Measurements from ENCODE around the gene ANKS6. TPM values are rescaled to one million over a fixed set of nuclear protein-coding genes. Genes with fewer than 3 reads are reported as not detected.

The ANKS6 gene
- total and polyA plus RNA-seq, 2 of the 8 experiments (the other 6 are each of a cell fraction or from before 2014, with no cell fraction given), result 34.1 to 56.3 TPM

GRCh38 chr9:98732801-98733200, 63.6 kb downstream of the ANKS6 start:
- DNase-seq (ENCODE audit: low read depth in 1 of 2, low spot score in 2 of 2) (no peak), FAIRE-seq (no peak)
- Histone ChIP-seq H4K91ac (replicated peaks; ENCODE audit: insufficient read length, low read length) (no peak overlapping the region), H2BK15ac (ENCODE audit: low read length) (no peak overlapping the region), H2BK5ac (ENCODE audit: low read depth, low read length) (no peak overlapping the region), H3K23me2 (ENCODE audit: low read depth, low read length) (no peaks in the 10 kb centered on the region), H4K20me1 (replicated peaks in 1 of 2; ENCODE audit: control insufficient read depth in 1 of 2, insufficient read depth in 2 of 2, low read length in 2 of 2) (no peaks in the 10 kb centered on the region), H3K79me2 (ENCODE audit: control insufficient read depth in 1 of 2, insufficient read depth in 2 of 2, low read length in 2 of 2) (no peaks in the 10 kb centered on the region), H2BK12ac (ENCODE audit: low read depth, low read length) (no peak overlapping the region), H2BK20ac (ENCODE audit: low read length) (no peak overlapping the region), H3K56ac (replicated peaks; ENCODE audit: insufficient read length, low read depth, low read length) (no peak overlapping the region), H3K4me3 (ENCODE audit: extremely low read depth in 1 of 4, insufficient read depth in 2 of 4, low read depth in 3 of 4, low read length in 4 of 4) (no peak overlapping the region), H3K4ac (replicated peaks; ENCODE audit: insufficient read length, low read depth, low read length) (no peak overlapping the region), H2AK5ac (ENCODE audit: low read depth, low read length) (no peak overlapping the region), H2BK120ac (replicated peaks; ENCODE audit: low read depth, low read length) (no peak overlapping the region), H3K4me1 (replicated peaks in 1 of 4; ENCODE audit: control insufficient read depth in 3 of 4, insufficient read depth in 4 of 4, low read length in 3 of 4) (peaks cover 0 to 3% (median 0%) of the 10 kb centered on the region in 4 experiments; a peak in 2 of 7 replicates), H3K79me1 (ENCODE audit: low read depth, low read length) (no peaks in the 10 kb centered on the region), H3K27ac (ENCODE audit: low read depth, low read length) (no peak overlapping the region), H3K9me3 (ENCODE audit: insufficient read depth in 2 of 2, low read depth in 1 of 2, low read length in 1 of 2) (no peaks in the 10 kb centered on the region), H3K23ac (ENCODE audit: insufficient read length) (no peak overlapping the region), H3K4me2 (ENCODE audit: insufficient read depth in 1 of 2, low read depth in 2 of 2, low read length in 2 of 2) (no peak overlapping the region), H3K14ac (ENCODE audit: insufficient read length) (no peak overlapping the region), H3K36me3 (ENCODE audit: control insufficient read depth in 2 of 4, insufficient read depth in 4 of 4, low read length in 3 of 4) (peaks cover 3 to 30% (median 8%) of the 10 kb centered on the region in 4 experiments; a peak in 6 of 8 replicates), H4K8ac (ENCODE audit: extremely low read depth, insufficient read depth, low read length) (no peak overlapping the region), H2AFZ (ENCODE audit: low read length) (no peak overlapping the region), H3K27me3 (replicated peaks in 1 of 4; ENCODE audit: control insufficient read depth in 3 of 4, extremely low read depth in 1 of 4, insufficient read depth in 3 of 4, low read length in 3 of 4) (no peaks in the 10 kb centered on the region; a peak in 1 of 7 replicates), H4K5ac (ENCODE audit: insufficient read length, low read depth, low read length) (no peak overlapping the region), H3K18ac (ENCODE audit: extremely low read depth, low read length) (no peak overlapping the region), H3K9ac (replicated peaks in 1 of 4; ENCODE audit: extremely low read depth in 1 of 4, low read depth in 3 of 4, low read length in 3 of 4) (no peak overlapping the region)
- WGBS, 2 experiments (ENCODE audit: extremely low coverage in 1 of 2, insufficient coverage in 1 of 2, insufficient read length in 1 of 2, insufficient replicate concordance in 2 of 2, low coverage in 1 of 2, low lambda C conversion rate in 2 of 2, missing lambda C conversion rate in 1 of 2), result 92% methylated on average over 9 of the region's 9 CpGs; no CpG with 5 or more reads in 1 of the 2 experiments
- ChIA-PET POLR2A (ENCODE audit: partially characterized antibody) (no interaction called here), CTCF (ENCODE audit: partially characterized antibody) (interaction anchor here (1.0 to 3.4 kb wide), 2 partner anchors 12 to 42 kb away, joined by 4 to 23 read pairs; no protein-coding TSS in a partner anchor)
- TF ChIP-seq TAF7 (optimal IDR thresholded peaks at IDR 0.05; ENCODE audit: borderline replicate concordance, low read depth, low read length), result no peak
- no peak for TF ChIP-seq RAD21 (IDR thresholded peaks at IDR 0.05 in 1 of 2, conservative IDR thresholded peaks at IDR 0.05 in 1 of 2; ENCODE audit: low read depth in 2 of 2, low read length in 2 of 2)
- TF ChIP-seq HDAC2 (IDR thresholded peaks at IDR 0.05; ENCODE audit: borderline replicate concordance in 1 of 2, low read depth in 2 of 2, low read length in 2 of 2), result no peak
- no peak for TF ChIP-seq RNF2 (IDR thresholded peaks at IDR 0.05; ENCODE audit: borderline replicate concordance, low read depth, low read length, missing control alignments, poor library complexity, severe bottlenecking)
- TF ChIP-seq BCL11A (IDR thresholded peaks at IDR 0.05; ENCODE audit: low read depth in 2 of 2, low read length in 2 of 2), result no peak
- TF ChIP-seq HDAC6 (IDR thresholded peaks at IDR 0.05; ENCODE audit: low read depth, low read length), result no peak
- no peak for TF ChIP-seq POLR2AphosphoS5 (IDR thresholded peaks at IDR 0.05; ENCODE audit: low read depth, low read length)
- no peak for TF ChIP-seq PHF8 (conservative IDR thresholded peaks at IDR 0.05; ENCODE audit: low read depth, low read length)
- no peak for TF ChIP-seq ZNF274 (IDR thresholded peaks at IDR 0.05; ENCODE audit: borderline replicate concordance, extremely low read depth, low read length)
- no peak for TF ChIP-seq RFX5 (IDR thresholded peaks at IDR 0.05; ENCODE audit: borderline replicate concordance, low read depth, low read length)
- no peak for TF ChIP-seq SIX5 (IDR thresholded peaks at IDR 0.05; ENCODE audit: low read depth, low read length)
- TF ChIP-seq FOSL1 (IDR thresholded peaks at IDR 0.05; ENCODE audit: insufficient read depth, low read depth, low read length), result no peak
- no peak for TF ChIP-seq TEAD4 (IDR thresholded peaks at IDR 0.05; ENCODE audit: low read depth, low read length)
- TF ChIP-seq JUND (IDR thresholded peaks at IDR 0.05; ENCODE audit: low read length), result no peak

Measured in H1 (cell line).